Esophagus squamous epithelium (tissue), 5 donors: Measurements from ENCODE around the gene HBQ1. TPM values are rescaled to one million over a fixed set of nuclear protein-coding genes. Genes with fewer than 3 reads are reported as not detected.
"Not testable (repeated sequence)": the region's sequence is repeated elsewhere in the genome, so short reads cannot be mapped to it uniquely, and the experiment has no call there.

ENCODE experiments used
- DNase-seq: peaks from one replicate; lab custom pipeline; 2025; lab: John Stamatoyannopoulos, UW
- H3K27ac ChIP-seq, 4 donors: fragments of 200-600 bp; sonication (generic); one replicate each; pipeline ENCODE4 v1.5.1; 2016 to 2019; ENCODE audit warnings: mild to moderate bottlenecking in 1 of 4
- H3K27me3 ChIP-seq, 4 donors: fragments of 200-600 bp; sonication (generic); 1 replicate in 3 of 4; 2 replicates in 1 of 4; pipeline versions ENCODE4 v1.5.1 to v1.6.0; 2017 to 2021; ENCODE audit warnings: antibody characterized with exemption in 1 of 4
- H3K36me3 ChIP-seq, 3 donors: fragments of 200-600 bp; sonication (generic); one replicate each; pipeline ENCODE4 v1.5.1; 2016 to 2019
- H3K4me1 ChIP-seq, 3 donors: fragments of 200-600 bp; sonication (generic); one replicate each; pipeline ENCODE4 v1.5.1; 2017 to 2019
- H3K4me3 ChIP-seq, 4 donors: fragments of 200-600 bp; sonication (generic); 1 replicate in 3 of 4; 2 replicates in 1 of 4; pipeline ENCODE4 v1.5.1; 2016 to 2019; ENCODE audit warnings: mild to moderate bottlenecking in 2 of 4, moderate library complexity in 1 of 4
- H3K9me3 ChIP-seq, 3 donors: fragments of 200-600 bp; sonication (generic); one replicate each; pipeline ENCODE4 v1.5.1; 2016 to 2019
- CTCF ChIP-seq, 6 experiments: fragments of 450-650 bp in 4 of 6; fragments of 200-600 bp in 2 of 6; sonication (generic) in 2 of 6; IDR thresholded peaks; one replicate each; pipeline ENCODE4 v1.5.1; 2016 to 2019; ENCODE audit warnings: antibody characterized with exemption in 6 of 6, mild to moderate bottlenecking in 4 of 6, moderate library complexity in 4 of 6
- POLR2A ChIP-seq, 4 donors: fragments of 450-650 bp; IDR thresholded peaks; one replicate each; pipeline ENCODE4 v1.6.1; 2017; ENCODE audit warnings: antibody characterized with exemption in 4 of 4, mild to moderate bottlenecking in 4 of 4, moderate library complexity in 3 of 4
- WGBS, 2 donors: methylation state at CpG; one replicate each; pipeline ENCODE4 v1.1.5; 2018; 5-methylcytosine and 5-hydroxymethylcytosine counted together
- intact Hi-C: fragments of 100-400 bp; cut with DNase I; formaldehyde crosslinking; loops from one replicate; pipeline ENCODE4 v1.15.0; 2022
- total RNA-seq, 4 donors: library from RNA; depleted of rRNA; stranded (reverse); fragments of >200 nt; gene quantifications; one replicate each; pipeline ENCODE4 v1.1.0, GENCODE V29; 2016
- donor health status: DM: yes; HTN: yes; CAD: no.

The HBQ1 gene
- total RNA-seq, 4 donors from 2014 or later: not detected

- WGBS, 2 donors: 0 to 26% methylated on average over 1 of the region's 1 CpG
- H3K27ac ChIP-seq: no peak overlapping the region
- intact Hi-C loops: no loop called here
- H3K27me3 ChIP-seq: peaks cover under 1 to 87% (median 43%) of the 10 kb centered on the region in 4 donors
- no peaks in the 10 kb centered on the region for H3K36me3 ChIP-seq
- peaks cover 9 to 17% (median 9%) of the 10 kb centered on the region in 3 donors for H3K4me1 ChIP-seq
- no peak for DNase-seq
- H3K4me3 ChIP-seq: no peak overlapping the region
- TF ChIP-seq CTCF (IDR thresholded peaks at IDR 0.05): no peak
- no peak for TF ChIP-seq POLR2A (IDR thresholded peaks at IDR 0.05)
- H3K9me3 ChIP-seq: no peaks in the 10 kb centered on the region
Observed at GRCh38 chr16:170788-171187, 9.5 kb upstream of the HBQ1 start.

- H3K9me3 ChIP-seq, H3K27ac ChIP-seq, H3K36me3 ChIP-seq, intact Hi-C loops, H3K4me3 ChIP-seq, DNase-seq: not testable (repeated sequence)
- Histone ChIP-seq H3K27me3 (peaks cover 0 to 84% (median 33%) of the 10 kb centered on the region in 4 donors), H3K4me1 (peaks cover 0 to 15% (median 0%) of the 10 kb centered on the region in 3 donors)
- WGBS, 2 donors: no CpG with 5 or more reads among the region's 74 CpGs
Observed at GRCh38 chr16:172374-172941, 7.8 kb upstream of the HBQ1 start, which contains the start of gene HBA2. TSS of gene HBA2 (plus strand) at chr16:172876. CDS start at chr16:172913, 37 bp downstream.

GRCh38 chr16:173211-173854 is 6.9 kb upstream of the HBQ1 start:
- H3K9me3 ChIP-seq, DNase-seq, H3K36me3 ChIP-seq, intact Hi-C loops, H3K4me3 ChIP-seq, H3K27ac ChIP-seq: not testable (repeated sequence)
- Histone ChIP-seq H3K4me1 (peaks cover 0 to 18% (median 0%) of the 10 kb centered on the region in 3 donors), H3K27me3 (peaks cover 0 to 84% (median 32%) of the 10 kb centered on the region in 4 donors)
- no CpG with 5 or more reads among the region's 44 CpGs for WGBS, 2 donors

GRCh38 chr16:173928-174769 is 6.1 kb upstream of the HBQ1 start:
- H3K36me3 ChIP-seq, H3K4me3 ChIP-seq, H3K9me3 ChIP-seq, DNase-seq, H3K27ac ChIP-seq, intact Hi-C loops: not testable (repeated sequence)
- peaks cover 0 to 18% (median 0%) of the 10 kb centered on the region in 3 donors for H3K4me1 ChIP-seq
- WGBS, 2 donors: 8 to 18% methylated on average over 4 to 5 of the region's 13 CpGs
- peaks cover 0 to 84% (median 39%) of the 10 kb centered on the region in 4 donors for H3K27me3 ChIP-seq

- H3K27me3 ChIP-seq: peaks cover 3 to 85% (median 45%) of the 10 kb centered on the region in 4 donors
- H3K4me1 ChIP-seq: peaks cover 0 to 24% (median 4%) of the 10 kb centered on the region in 3 donors
- no peaks in the 10 kb centered on the region for H3K36me3 ChIP-seq
- no peaks in the 10 kb centered on the region for H3K9me3 ChIP-seq
- TF ChIP-seq CTCF (IDR thresholded peaks at IDR 0.05) (no peak), POLR2A (IDR thresholded peaks at IDR 0.05) (no peak)
- H3K27ac ChIP-seq: no peak overlapping the region
- 12 to 21% methylated on average over 7 of the region's 8 CpGs for WGBS, 2 donors
- intact Hi-C loops: no loop called here
- H3K4me3 ChIP-seq: no peak overlapping the region
- no peak for DNase-seq
Observed at GRCh38 chr16:175011-175949, 5.0 kb upstream of the HBQ1 start.

- intact Hi-C loops: not testable (repeated sequence)
- peak overlapping the region in 1 of 4 donors; percentile 32 for H3K4me3 ChIP-seq
Observed at GRCh38 chr16:176006-176405, 4.3 kb upstream of the HBQ1 start.

GRCh38 chr16:176477-177382 is 3.5 kb upstream of the HBQ1 start, which contains the start of gene HBA1:
TSS of gene HBA1 (plus strand) at chr16:176680. CDS start at chr16:176717, 37 bp downstream.
- WGBS, 2 donors: no CpG with 5 or more reads among the region's 88 CpGs
- H3K36me3 ChIP-seq, H3K27ac ChIP-seq, DNase-seq, intact Hi-C loops, H3K9me3 ChIP-seq: not testable (repeated sequence)
- Histone ChIP-seq H3K4me3 (peak within 1 kb of the TSS in 1 of 4 donors; percentile 38), H3K27me3 (peaks cover 5 to 82% (median 38%) of the 10 kb centered on the region in 4 donors), H3K4me1 (peaks cover 13 to 38% (median 16%) of the 10 kb centered on the region in 3 donors)

More at GRCh38 chr16:176006-176405, 4.3 kb upstream of the HBQ1 start:
- H3K27ac ChIP-seq, H3K36me3 ChIP-seq, H3K9me3 ChIP-seq, DNase-seq: not testable (repeated sequence)
- Histone ChIP-seq H3K4me1 (peaks cover 7 to 31% (median 11%) of the 10 kb centered on the region in 3 donors), H3K27me3 (peaks cover 5 to 85% (median 44%) of the 10 kb centered on the region in 4 donors)
- no CpG with 5 or more reads among the region's 39 CpGs for WGBS, 2 donors
